Epithelial cell of proximal tubule (primary cell): ENCODE data around the gene ST7. TPM values are rescaled to one million over a fixed set of nuclear protein-coding genes. Genes with fewer than 3 reads are reported as not detected.

Source experiments
- DNase-seq: peaks from one replicate; pipeline ENCODE4 v3.0.0-alpha.2; 2011; ENCODE audit warnings: low read depth
- H3K4me3 ChIP-seq: 2 replicates; pipeline ENCODE4 v1.5.1; 2011; ENCODE audit warnings: low read depth, mild to moderate bottlenecking, low read length
- total RNA-seq: library from RNA; depleted of rRNA; stranded (reverse); fragments of >200 nt; gene quantifications from 2 replicates; pipeline ENCODE4 v1.2.3, GENCODE V29; 2015
- TF ChIP-seq, protein P1 (sequence below): conservative IDR thresholded peaks from 2 replicates; pipeline ENCODE4 v1.5.1; 2012; ENCODE audit warnings: low read depth, mild to moderate bottlenecking, low read length

The ST7 gene
- total RNA-seq, 1 donor from 2014 or later: 19.4 TPM

DNA sequence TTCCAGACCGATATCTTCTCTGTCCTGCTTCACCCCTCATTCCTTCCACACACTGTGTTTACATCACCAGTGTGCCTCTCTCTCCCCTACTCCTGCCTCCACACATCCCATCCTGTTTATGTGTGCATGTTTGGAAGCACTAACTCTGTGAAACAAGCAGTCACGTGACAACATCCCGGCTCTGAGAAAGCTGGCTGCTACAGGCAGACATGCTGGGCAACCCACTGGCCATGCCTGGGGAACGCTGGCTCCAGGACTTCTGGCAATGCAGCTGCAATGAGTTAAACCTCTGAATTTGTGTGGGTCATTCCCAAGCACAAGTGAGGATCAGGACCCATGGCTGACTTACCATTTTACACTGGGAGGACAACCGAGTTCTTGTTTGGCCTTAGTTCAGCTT lies 295.5 kb downstream of the ST7 start:
- no peak overlapping the region for H3K4me3 ChIP-seq
- DNase-seq: no peak
- TF ChIP-seq, protein P1, sequence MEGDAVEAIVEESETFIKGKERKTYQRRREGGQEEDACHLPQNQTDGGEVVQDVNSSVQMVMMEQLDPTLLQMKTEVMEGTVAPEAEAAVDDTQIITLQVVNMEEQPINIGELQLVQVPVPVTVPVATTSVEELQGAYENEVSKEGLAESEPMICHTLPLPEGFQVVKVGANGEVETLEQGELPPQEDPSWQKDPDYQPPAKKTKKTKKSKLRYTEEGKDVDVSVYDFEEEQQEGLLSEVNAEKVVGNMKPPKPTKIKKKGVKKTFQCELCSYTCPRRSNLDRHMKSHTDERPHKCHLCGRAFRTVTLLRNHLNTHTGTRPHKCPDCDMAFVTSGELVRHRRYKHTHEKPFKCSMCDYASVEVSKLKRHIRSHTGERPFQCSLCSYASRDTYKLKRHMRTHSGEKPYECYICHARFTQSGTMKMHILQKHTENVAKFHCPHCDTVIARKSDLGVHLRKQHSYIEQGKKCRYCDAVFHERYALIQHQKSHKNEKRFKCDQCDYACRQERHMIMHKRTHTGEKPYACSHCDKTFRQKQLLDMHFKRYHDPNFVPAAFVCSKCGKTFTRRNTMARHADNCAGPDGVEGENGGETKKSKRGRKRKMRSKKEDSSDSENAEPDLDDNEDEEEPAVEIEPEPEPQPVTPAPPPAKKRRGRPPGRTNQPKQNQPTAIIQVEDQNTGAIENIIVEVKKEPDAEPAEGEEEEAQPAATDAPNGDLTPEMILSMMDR: no peak

DNA sequence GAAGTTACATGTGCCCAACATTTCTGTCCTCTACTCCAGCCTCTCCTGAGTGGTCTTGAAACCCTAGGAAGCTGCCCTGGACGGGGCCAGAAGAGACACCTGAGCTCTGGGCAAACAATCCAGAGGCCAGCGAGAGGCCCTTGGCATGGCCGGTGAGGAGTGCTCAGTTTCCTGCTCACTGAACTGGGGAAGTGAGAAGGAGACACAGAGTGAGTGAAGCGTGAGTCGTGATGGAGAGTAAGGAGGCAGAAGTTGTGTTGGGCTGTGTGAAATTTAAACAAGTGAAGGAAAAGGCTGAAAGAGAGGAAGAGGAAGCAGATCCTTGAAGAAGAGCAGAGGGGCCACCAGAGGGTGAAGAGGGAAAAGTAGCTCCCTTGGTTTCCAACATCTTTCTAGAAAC lies 296.4 kb downstream of the ST7 start:
- DNase-seq: peak; percentile 22
- H3K4me3 ChIP-seq: no peak overlapping the region

DNA sequence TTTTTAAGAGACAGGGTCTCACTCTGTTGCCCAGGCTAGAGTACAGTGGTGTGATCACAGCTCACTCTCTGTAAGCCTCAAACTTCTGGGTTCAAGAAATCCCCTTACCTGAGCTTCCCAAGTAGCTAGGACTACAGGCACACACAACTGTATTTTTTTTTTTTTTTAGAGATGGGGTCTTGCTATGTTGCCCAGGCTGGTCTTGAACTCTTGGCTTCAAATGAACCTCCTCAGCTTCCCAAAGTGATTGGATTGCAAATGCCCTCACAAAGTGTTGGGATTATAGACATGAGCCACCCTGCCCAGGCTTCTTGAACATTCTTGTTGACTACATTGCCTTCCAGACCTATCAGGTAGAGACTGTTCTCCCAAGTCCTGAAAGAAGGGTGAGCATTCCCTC lies 296.9 kb downstream of the ST7 start:
- DNase-seq: no peak
- TF ChIP-seq, protein P1: no peak
- H3K4me3 ChIP-seq: no peak overlapping the region

More for the DNA sequence above, 296.4 kb downstream of the ST7 start:
- TF ChIP-seq, protein P1: no peak

DNA sequence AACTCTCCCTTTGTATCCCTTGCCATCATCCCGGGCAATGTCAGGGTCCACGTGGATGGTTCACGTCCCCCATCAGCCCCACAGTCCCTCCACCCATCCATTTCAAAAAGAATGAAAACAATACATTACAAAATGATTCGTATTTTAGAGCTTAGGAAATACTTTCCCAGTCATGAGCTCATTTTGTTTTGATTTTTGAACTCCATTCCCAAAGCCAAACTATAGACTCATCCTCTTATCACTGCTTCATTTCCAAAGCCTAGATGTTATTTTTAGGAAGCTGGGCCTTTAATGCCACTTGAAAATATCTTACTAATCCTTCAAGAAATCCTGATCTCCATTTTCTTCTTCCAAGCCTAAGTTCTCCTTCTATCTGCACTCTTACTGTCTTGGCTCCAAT lies 297.5 kb downstream of the ST7 start:
- H3K4me3 ChIP-seq: no peak overlapping the region
- TF ChIP-seq, protein P1: no peak
- no peak for DNase-seq

- TF ChIP-seq, protein P1: no peak
- peak; percentile 72 for DNase-seq
- no peak overlapping the region for H3K4me3 ChIP-seq
Observed at GRCh38 chr7:117251687-117252086, 298.4 kb downstream of the ST7 start.

DNA sequence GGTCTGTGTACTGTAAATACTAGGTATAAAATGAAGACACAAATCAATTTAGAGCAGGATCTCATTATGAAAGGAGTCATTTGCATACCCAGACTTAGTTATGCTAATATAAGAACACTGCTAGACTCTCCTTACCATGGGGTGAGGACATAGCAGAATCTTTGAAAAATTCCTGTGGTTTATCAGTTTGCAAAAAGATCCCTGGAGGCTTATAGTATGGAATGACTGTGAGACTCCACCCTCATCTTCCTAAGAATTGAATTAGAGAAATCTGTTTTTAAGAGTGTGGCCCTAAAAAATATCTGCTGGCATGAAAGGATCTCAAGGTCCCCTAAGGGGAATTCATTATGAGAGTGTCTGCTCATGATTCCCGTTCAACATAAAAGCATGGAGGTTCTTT lies 306.3 kb downstream of the ST7 start:
- DNase-seq: no peak

GRCh38 chr7:117262546-117262945 lies 309.2 kb downstream of the ST7 start:
- H3K4me3 ChIP-seq: no peak overlapping the region
- no peak for DNase-seq
- TF ChIP-seq, protein P1: no peak

More for the DNA sequence above, 306.3 kb downstream of the ST7 start:
- TF ChIP-seq, protein P1: no peak
- no peak overlapping the region for H3K4me3 ChIP-seq
